ENCODE measurements around the gene ZNF581.

The ZNF581 gene, protein sequence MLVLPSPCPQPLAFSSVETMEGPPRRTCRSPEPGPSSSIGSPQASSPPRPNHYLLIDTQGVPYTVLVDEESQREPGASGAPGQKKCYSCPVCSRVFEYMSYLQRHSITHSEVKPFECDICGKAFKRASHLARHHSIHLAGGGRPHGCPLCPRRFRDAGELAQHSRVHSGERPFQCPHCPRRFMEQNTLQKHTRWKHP

GRCh38 chr19:55643003-55643886 is at the start of gene ZNF581:
Gene ZNF581, plus strand, starts transcription at chr19:55643649. Its CDS starts 923 bp downstream, at chr19:55644572.
- peak; percentile 64 to 76 for DNase-seq (ENCODE audit: low read depth in 2 of 2)

DNA sequence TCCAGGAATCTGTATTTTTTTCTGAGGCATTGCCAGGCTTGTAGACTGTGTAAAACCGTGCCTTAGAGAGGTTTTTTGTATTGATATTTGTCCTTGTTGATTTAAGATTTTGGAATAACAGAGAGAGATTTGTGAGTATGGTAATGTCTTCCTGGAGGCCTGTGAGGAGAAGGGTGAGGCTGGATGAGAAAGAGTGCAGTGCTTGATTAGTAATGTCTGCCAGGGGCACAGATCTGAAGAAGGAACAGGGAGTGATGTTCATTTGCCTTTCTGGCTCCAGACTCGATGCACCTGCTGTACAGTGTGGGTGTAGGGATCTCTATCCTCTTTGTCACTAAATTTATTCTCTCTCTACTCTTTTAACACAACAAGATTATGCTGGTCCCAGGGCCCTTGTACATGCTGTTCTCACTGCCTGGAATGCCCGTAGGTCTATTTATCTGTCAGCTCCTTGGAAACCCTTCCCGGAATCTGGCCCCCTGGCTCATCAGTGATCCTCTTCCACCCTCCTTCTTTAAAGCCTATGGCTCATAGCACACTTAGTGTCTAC is 48.4 kb upstream of the ZNF581 start:
- DNase-seq (ENCODE audit: low read depth in 2 of 2) = no peak

- no peak for DNase-seq (ENCODE audit: low read depth in 2 of 2)
Observed at GRCh38 chr19:55596304-55596703, 47.1 kb upstream of the ZNF581 start.

- DNase-seq (ENCODE audit: low read depth in 2 of 2) = no peak
Observed at GRCh38 chr19:55597501-55597921, 45.9 kb upstream of the ZNF581 start.

GRCh38 chr19:55598034-55598433 is 45.4 kb upstream of the ZNF581 start:
- no peak for DNase-seq (ENCODE audit: low read depth in 2 of 2)

GRCh38 chr19:55598719-55599467 is 44.6 kb upstream of the ZNF581 start:
- DNase-seq (ENCODE audit: low read depth in 2 of 2) = peak; percentile 88 to 90

GRCh38 chr19:55599468-55599841 is 44.0 kb upstream of the ZNF581 start, which contains the start of gene FIZ1:
Gene FIZ1, minus strand, starts transcription at chr19:55599517. Its CDS starts 1,652 bp downstream, at chr19:55597865.
- peak; percentile 94 to 96 for DNase-seq (ENCODE audit: low read depth in 2 of 2)

- DNase-seq (ENCODE audit: low read depth in 2 of 2) = peak; percentile 68 to 71
Observed at GRCh38 chr19:55599842-55600661, 43.4 kb upstream of the ZNF581 start, which contains the start of gene ZNF524. Gene ZNF524, plus strand, starts transcription at chr19:55600288. Its CDS starts 1,825 bp downstream, at chr19:55602113.

GRCh38 chr19:55600662-55601028 is 42.8 kb upstream of the ZNF581 start:
- DNase-seq (ENCODE audit: low read depth in 2 of 2) = no peak

DNA sequence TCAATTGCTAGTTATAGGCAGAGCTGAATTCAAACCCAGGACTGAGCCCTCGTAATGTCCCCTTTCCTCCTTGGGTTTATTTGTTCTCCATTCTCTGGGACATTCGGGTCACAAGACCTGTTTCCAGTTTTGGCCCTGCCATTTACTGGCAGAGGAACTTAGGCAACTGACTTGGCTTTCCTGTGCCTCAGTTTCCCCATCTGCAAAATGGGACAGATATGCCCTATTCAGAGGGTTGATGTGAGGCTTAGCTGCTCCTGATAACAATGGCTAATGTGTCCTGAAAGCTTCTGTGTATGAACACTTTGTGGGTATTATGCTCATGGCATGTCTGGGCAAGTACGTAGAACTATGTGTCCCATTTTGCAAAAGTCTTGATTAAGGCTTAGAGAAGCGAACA is 42.4 kb upstream of the ZNF581 start:
- DNase-seq (ENCODE audit: low read depth in 2 of 2) = no peak

DNA sequence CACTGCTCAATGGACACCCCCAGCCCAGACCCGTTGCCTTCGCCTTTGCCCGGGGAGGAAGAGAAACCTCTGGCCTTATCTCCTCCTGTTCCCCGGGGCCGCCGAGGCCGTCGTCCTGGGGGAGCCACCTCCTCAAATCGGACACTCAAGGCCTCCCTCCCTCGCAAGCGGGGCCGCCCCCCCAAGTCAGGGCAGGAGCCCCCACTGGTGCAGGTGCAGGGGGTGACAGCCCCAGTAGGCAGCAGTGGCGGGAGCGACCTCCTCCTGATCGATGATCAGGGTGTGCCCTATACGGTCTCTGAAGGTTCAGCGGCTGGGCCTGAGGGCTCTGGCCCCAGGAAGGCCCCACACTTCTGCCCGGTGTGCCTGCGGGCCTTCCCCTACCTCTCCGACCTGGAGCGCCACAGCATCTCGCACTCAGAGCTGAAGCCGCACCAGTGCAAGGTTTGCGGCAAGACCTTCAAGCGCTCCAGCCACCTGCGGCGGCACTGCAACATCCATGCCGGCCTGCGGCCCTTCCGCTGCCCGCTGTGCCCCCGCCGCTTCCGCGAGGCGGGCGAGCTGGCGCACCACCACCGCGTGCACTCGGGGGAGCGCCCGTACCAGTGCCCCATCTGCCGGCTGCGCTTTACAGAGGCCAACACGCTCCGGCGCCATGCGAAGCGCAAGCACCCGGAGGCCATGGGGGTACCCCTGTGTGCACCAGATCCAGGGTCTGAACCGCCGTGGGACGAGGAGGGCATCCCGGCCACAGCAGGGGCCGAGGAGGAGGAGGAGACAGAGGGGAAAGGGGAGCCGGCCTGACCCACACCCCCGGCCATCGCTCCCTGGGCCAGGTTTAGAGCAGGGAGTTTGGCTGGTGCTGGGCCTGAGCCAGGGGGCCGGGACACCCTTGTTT is 41.1 kb upstream of the ZNF581 start:
- DNase-seq (ENCODE audit: low read depth in 2 of 2) = no peak

GRCh38 chr19:55603115-55603514 is 40.3 kb upstream of the ZNF581 start:
- no peak for DNase-seq (ENCODE audit: low read depth in 2 of 2)

DNA sequence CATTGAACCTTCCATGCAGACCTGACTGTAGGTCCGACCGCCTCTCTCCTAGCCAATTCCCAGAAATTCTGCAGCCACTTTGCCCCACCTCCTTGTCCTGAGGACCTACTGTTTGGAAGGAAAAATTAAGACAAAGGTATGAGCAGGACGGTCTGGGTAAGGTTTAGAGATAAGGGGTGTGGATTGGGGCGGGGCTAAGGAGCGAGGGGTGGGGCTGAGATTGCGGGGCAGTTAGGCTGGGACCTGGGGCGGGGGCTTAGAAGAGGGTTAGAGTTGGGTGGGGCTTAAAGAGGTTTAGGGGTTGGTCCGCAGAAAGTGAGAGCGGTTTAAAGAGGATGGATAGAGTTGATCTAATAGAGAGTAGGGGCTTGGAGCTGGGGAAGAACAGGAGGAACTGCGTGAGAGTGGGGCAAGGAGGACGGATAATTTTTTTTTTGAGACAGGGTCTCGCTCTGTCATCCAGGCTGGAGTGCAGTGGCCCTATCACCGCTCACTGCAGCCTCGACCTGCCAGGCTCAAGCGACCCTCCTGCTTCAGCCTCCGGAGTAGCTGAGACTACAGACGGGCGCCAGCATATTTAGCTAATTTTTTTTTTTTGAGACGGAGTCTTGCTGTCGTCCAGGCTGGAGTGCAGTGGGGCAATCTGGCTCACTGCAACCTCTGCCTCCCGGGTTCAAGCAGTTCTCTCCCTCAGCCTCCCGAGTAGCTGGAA is 39.7 kb upstream of the ZNF581 start:
- no peak for DNase-seq (ENCODE audit: low read depth in 2 of 2)

GRCh38 chr19:55605207-55605636 is 38.2 kb upstream of the ZNF581 start:
- peak; percentile 98 for DNase-seq (ENCODE audit: low read depth in 2 of 2)

- DNase-seq (ENCODE audit: low read depth in 2 of 2) = peak in 1 of 2 experiments; percentile 70
Observed at GRCh38 chr19:55605637-55606470, 37.6 kb upstream of the ZNF581 start, which contains the start of gene ZNF865. Gene ZNF865, plus strand, starts transcription at chr19:55605647. Its CDS starts 7,972 bp downstream, at chr19:55613619.

GRCh38 chr19:55606471-55606787 is 37.0 kb upstream of the ZNF581 start:
- DNase-seq (ENCODE audit: low read depth in 2 of 2) = no peak

DNA sequence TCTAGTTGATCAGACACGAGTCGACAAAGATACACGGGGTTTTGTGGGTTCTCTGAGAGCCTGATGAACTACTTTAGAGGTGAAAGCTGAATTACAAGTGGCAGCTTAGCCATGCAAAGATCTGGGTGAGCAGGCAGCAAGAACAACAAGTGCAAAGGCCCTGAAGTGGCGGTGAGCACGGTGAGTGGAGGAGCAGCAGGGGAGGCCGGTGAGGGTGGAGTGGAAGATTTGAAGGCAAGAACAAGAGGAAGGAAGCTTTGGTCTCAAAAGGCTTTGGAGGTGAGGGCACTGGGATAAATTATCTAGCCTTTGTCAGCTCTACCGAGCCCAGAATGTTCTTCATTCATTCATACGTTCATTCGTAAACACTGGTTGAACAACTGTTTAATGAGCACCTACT is 36.6 kb upstream of the ZNF581 start:
- no peak for DNase-seq (ENCODE audit: low read depth in 2 of 2)

GRCh38 chr19:55609326-55609725 is 34.1 kb upstream of the ZNF581 start:
- DNase-seq (ENCODE audit: low read depth in 2 of 2) = no peak
